H1 (cell line): ENCODE data around the gene PRAF2. TPM values are rescaled to one million over a fixed set of nuclear protein-coding genes. Genes with fewer than 3 reads are reported as not detected.

Experiments used
- CTCF ChIA-PET: fragments of 300-600 bp; sonication (Branson Sonifier 250); formaldehyde crosslinking; loops from one replicate; lab custom pipeline; 2021; ENCODE audit not compliant: partially characterized antibody; lab: Charles Lee
- POLR2A ChIA-PET: fragments of 300-600 bp; sonication (Branson Sonifier 250); formaldehyde crosslinking; loops from one replicate; lab custom pipeline; 2021; ENCODE audit warnings: inconsistent platforms; ENCODE audit not compliant: partially characterized antibody; lab: Charles Lee
- DNase-seq, 2 experiments: peaks; one replicate each; pipeline versions ENCODE4 v3.0.0 to v3.0.0-alpha.2; 2010 to 2022; ENCODE audit warnings: low spot score in 2 of 2, low read depth in 1 of 2, mixed read lengths in 1 of 2
- FAIRE-seq: peaks from 2 replicates; lab custom pipeline; 2011; peaks lifted over from hg19 to GRCh38; lab: Jason Lieb, UNC
- H2AFZ ChIP-seq: 2 replicates; pipeline ENCODE4 v1.8.1; 2012; ENCODE audit warnings: low read length, inconsistent platforms
- H2AK5ac ChIP-seq: 2 replicates; pipeline ENCODE4 v1.6.1; 2013; ENCODE audit warnings: low read depth, low read length
- H2BK120ac ChIP-seq: replicated peaks from 2 replicates; pipeline ENCODE3; 2013; ENCODE audit warnings: low read depth, low read length, inconsistent platforms
- H2BK12ac ChIP-seq: 2 replicates; pipeline ENCODE4 v1.6.1; 2013; ENCODE audit warnings: low read depth, low read length
- H2BK15ac ChIP-seq: 2 replicates; pipeline ENCODE4 v1.6.1; 2013; ENCODE audit warnings: low read length
- H2BK20ac ChIP-seq: 2 replicates; pipeline ENCODE4 v1.6.1; 2013; ENCODE audit warnings: low read length
- H2BK5ac ChIP-seq: 2 replicates; pipeline ENCODE4 v1.6.1; 2013; ENCODE audit warnings: low read depth, low read length
- H3K14ac ChIP-seq: 2 replicates; pipeline ENCODE4 v1.6.1; 2013; ENCODE audit warnings: inconsistent platforms; ENCODE audit not compliant: insufficient read length
- H3K18ac ChIP-seq: 2 replicates; pipeline ENCODE4 v1.6.1; 2013; ENCODE audit warnings: low read length; ENCODE audit errors: extremely low read depth
- H3K23ac ChIP-seq: 2 replicates; pipeline ENCODE4 v1.6.1; 2013; ENCODE audit warnings: inconsistent platforms; ENCODE audit not compliant: insufficient read length
- H3K23me2 ChIP-seq: 2 replicates; pipeline ENCODE4 v1.6.1; 2013; ENCODE audit warnings: low read depth, low read length
- H3K27ac ChIP-seq: 2 replicates; pipeline ENCODE4 v1.6.1; 2011; ENCODE audit warnings: low read depth, low read length, inconsistent platforms
- H3K27me3 ChIP-seq, 4 experiments: replicated peaks in 1 of 4; 1 replicate in 1 of 4; 2 replicates in 3 of 4; pipeline versions ENCODE4 v1.6.1 to v1.8.1; 2011 to 2013; ENCODE audit warnings: low read length in 3 of 4, mild to moderate bottlenecking in 3 of 4, inconsistent platforms in 2 of 4, mixed read lengths in 2 of 4, moderate library complexity in 1 of 4; ENCODE audit not compliant: control insufficient read depth in 3 of 4, insufficient read depth in 3 of 4; ENCODE audit errors: extremely low read depth in 1 of 4
- H3K36me3 ChIP-seq, 4 experiments: 2 replicates each; pipeline versions ENCODE4 v1.6.1 to v1.8.1; 2011 to 2013; ENCODE audit warnings: mild to moderate bottlenecking in 4 of 4, low read length in 3 of 4, moderate library complexity in 2 of 4, control low read depth in 1 of 4, inconsistent platforms in 1 of 4; ENCODE audit not compliant: insufficient read depth in 4 of 4, control insufficient read depth in 2 of 4
- H3K4ac ChIP-seq: replicated peaks from 2 replicates; pipeline ENCODE3; 2013; ENCODE audit warnings: low read length, low read depth, mixed read lengths, inconsistent platforms; ENCODE audit not compliant: insufficient read length
- H3K4me1 ChIP-seq, 4 experiments: replicated peaks in 1 of 4; 1 replicate in 1 of 4; 2 replicates in 3 of 4; pipeline versions ENCODE4 v1.6.1 to v1.8.1; 2011 to 2013; ENCODE audit warnings: low read length in 3 of 4, inconsistent platforms in 2 of 4, mixed read lengths in 1 of 4; ENCODE audit not compliant: insufficient read depth in 4 of 4, control insufficient read depth in 3 of 4
- H3K4me2 ChIP-seq, 2 experiments: 2 replicates each; pipeline versions ENCODE4 v1.6.1 to v1.8.1; 2011 to 2013; ENCODE audit warnings: low read depth in 2 of 2, low read length in 2 of 2, control low read depth in 1 of 2, inconsistent platforms in 1 of 2, mild to moderate bottlenecking in 1 of 2; ENCODE audit not compliant: insufficient read depth in 1 of 2
- H3K4me3 ChIP-seq, 4 experiments: fragments of 200-600, 300-600 bp in 1 of 4; sonication (generic), shearing (Covaris generic), sonication (Bioruptor Twin) in 1 of 4; 2 replicates each; pipeline versions ENCODE4 v1.5.1 to v1.8.1; 2011 to 2016; ENCODE audit warnings: low read length in 4 of 4, low read depth in 3 of 4, control low read depth in 2 of 4, inconsistent platforms in 2 of 4, mild to moderate bottlenecking in 2 of 4, mixed read lengths in 1 of 4, moderate library complexity in 1 of 4; ENCODE audit not compliant: insufficient read depth in 2 of 4; ENCODE audit errors: extremely low read depth in 1 of 4
- H3K56ac ChIP-seq: replicated peaks from 2 replicates; pipeline ENCODE3; 2013; ENCODE audit warnings: low read depth, mild to moderate bottlenecking, mixed read lengths, low read length, inconsistent platforms; ENCODE audit not compliant: insufficient read length
- H3K79me1 ChIP-seq: 2 replicates; pipeline ENCODE4 v1.6.1; 2013; ENCODE audit warnings: low read depth, low read length, control low read depth
- H3K79me2 ChIP-seq, 2 experiments: 2 replicates each; pipeline versions ENCODE4 v1.6.1 to v1.8.1; 2012 to 2013; ENCODE audit warnings: low read length in 2 of 2, mild to moderate bottlenecking in 2 of 2, inconsistent platforms in 1 of 2; ENCODE audit not compliant: insufficient read depth in 2 of 2, control insufficient read depth in 1 of 2
- H3K9ac ChIP-seq, 4 experiments: replicated peaks in 1 of 4; 1 replicate in 1 of 4; 2 replicates in 3 of 4; pipeline versions ENCODE4 v1.6.1 to v1.8.1; 2011 to 2013; ENCODE audit warnings: low read depth in 3 of 4, low read length in 3 of 4, control low read depth in 2 of 4, mild to moderate bottlenecking in 2 of 4, moderate library complexity in 2 of 4, inconsistent platforms in 1 of 4; ENCODE audit errors: extremely low read depth in 1 of 4
- H3K9me3 ChIP-seq, 2 experiments: 2 replicates each; pipeline versions ENCODE4 v1.6.1 to v1.8.1; 2012 to 2013; ENCODE audit warnings: mild to moderate bottlenecking in 2 of 2, moderate library complexity in 2 of 2, control low read depth in 1 of 2, inconsistent platforms in 1 of 2, low read depth in 1 of 2, low read length in 1 of 2, mixed read lengths in 1 of 2; ENCODE audit not compliant: insufficient read depth in 2 of 2
- H4K20me1 ChIP-seq, 2 experiments: replicated peaks in 1 of 2; 2 replicates each; pipeline versions ENCODE3 to v1.8.1; 2011 to 2013; ENCODE audit warnings: inconsistent platforms in 2 of 2, low read length in 2 of 2, mild to moderate bottlenecking in 1 of 2; ENCODE audit not compliant: insufficient read depth in 2 of 2, control insufficient read depth in 1 of 2
- H4K5ac ChIP-seq: 2 replicates; pipeline ENCODE4 v1.6.1; 2013; ENCODE audit warnings: low read length, low read depth, mixed read lengths, inconsistent platforms; ENCODE audit not compliant: insufficient read length
- H4K8ac ChIP-seq: 2 replicates; pipeline ENCODE4 v1.8.0; 2013; ENCODE audit warnings: mild to moderate bottlenecking, moderate library complexity, low read length, inconsistent platforms; ENCODE audit not compliant: insufficient read depth; ENCODE audit errors: extremely low read depth
- H4K91ac ChIP-seq: replicated peaks from 2 replicates; pipeline ENCODE3; 2013; ENCODE audit warnings: low read length, mixed read lengths, inconsistent platforms; ENCODE audit not compliant: insufficient read length
- E2F6 ChIP-seq: IDR thresholded peaks from 2 replicates; pipeline ENCODE4 v1.6.1; 2012; ENCODE audit warnings: inconsistent platforms
- EP300 ChIP-seq, 2 experiments: IDR thresholded peaks; 1 replicate in 1 of 2; 2 replicates in 1 of 2; pipeline ENCODE4 v1.6.1; 2011 to 2012; ENCODE audit warnings: low read depth in 2 of 2, low read length in 2 of 2, mild to moderate bottlenecking in 2 of 2, borderline replicate concordance in 1 of 2, inconsistent platforms in 1 of 2, moderate library complexity in 1 of 2
- FOSL1 ChIP-seq: IDR thresholded peaks from 2 replicates; pipeline ENCODE4 v1.6.1; 2011; ENCODE audit warnings: mild to moderate bottlenecking, low read depth, low read length, moderate library complexity; ENCODE audit not compliant: insufficient read depth
- GABPA ChIP-seq: IDR thresholded peaks from 2 replicates; pipeline ENCODE4 v1.6.1; 2011; ENCODE audit warnings: mild to moderate bottlenecking, low read length, moderate library complexity, borderline replicate concordance; ENCODE audit not compliant: insufficient read depth
- KDM4A ChIP-seq: IDR thresholded peaks from one replicate; pipeline ENCODE4 v1.7.1; 2012; ENCODE audit warnings: low read depth, mild to moderate bottlenecking, moderate library complexity, low read length, inconsistent platforms; ENCODE audit not compliant: severe bottlenecking
- SAP30 ChIP-seq: fragments of 300-600 bp; sonication (generic); IDR thresholded peaks from 2 replicates; pipeline ENCODE4 v1.7.1; 2012; ENCODE audit warnings: low read length, moderate library complexity, mild to moderate bottlenecking, inconsistent platforms; ENCODE audit not compliant: insufficient read depth, insufficient replicate concordance
- SIRT6 ChIP-seq: IDR thresholded peaks from one replicate; pipeline ENCODE4 v1.7.1; 2012; ENCODE audit warnings: low read length, inconsistent platforms
- SP1 ChIP-seq: IDR thresholded peaks from 2 replicates; pipeline ENCODE4 v1.6.1; 2011; ENCODE audit warnings: low read depth, low read length
- SRF ChIP-seq: IDR thresholded peaks from 2 replicates; pipeline ENCODE4 v1.6.1; 2011; ENCODE audit warnings: mild to moderate bottlenecking, low read depth, low read length, moderate library complexity
- TBP ChIP-seq: IDR thresholded peaks from 2 replicates; pipeline ENCODE4 v1.6.1; 2011; ENCODE audit warnings: low read depth, low read length, improper control_type of control experiment
- TCF12 ChIP-seq: IDR thresholded peaks from 2 replicates; pipeline ENCODE4 v1.6.1; 2011; ENCODE audit warnings: low read depth, mild to moderate bottlenecking, low read length
- WGBS, 2 experiments: shearing (Covaris generic) in 1 of 2; methylation state at CpG; one replicate each; pipeline versions ENCODE4 v1.1.6 to v1.1.7; 2013 to 2015; ENCODE audit warnings: low lambda C conversion rate in 2 of 2, mixed read lengths in 2 of 2, inconsistent platforms in 1 of 2, low coverage in 1 of 2, missing lambda C conversion rate in 1 of 2; ENCODE audit not compliant: insufficient replicate concordance in 2 of 2, insufficient coverage in 1 of 2, insufficient read length in 1 of 2; ENCODE audit errors: extremely low coverage in 1 of 2, missing lambda C conversion rate in 1 of 2; 5-methylcytosine and 5-hydroxymethylcytosine counted together
- polyA plus RNA-seq, 7 experiments: library from polyadenylated mRNA; depleted of rRNA in 3 of 7; stranded (reverse) in 5 of 7; unstranded in 2 of 7; fragments of >200 nt in 5 of 7; fragments of 200-250 nt in 2 of 7; gene quantifications; 1 replicate in 5 of 7; 2 replicates in 1 of 7; 4 replicates in 1 of 7; pipeline versions ENCODE4 v1.2.1 to v1.2.3, GENCODE V29; 2011 to 2013; ENCODE audit warnings: missing spikeins in 2 of 7, mixed read lengths in 2 of 7
- total RNA-seq: library from RNA; stranded (reverse); fragmentation: NEBNext Ultra II Directional; extraction: Animal tissue kit (Norgen Biotek cat#: 25700); gene quantifications from 2 replicates; pipeline ENCODE4 v1.2.1, GENCODE V29; 2021

The PRAF2 gene
- total and polyA plus RNA-seq, 2 of the 8 experiments (the other 6 are each of a cell fraction or from before 2014, with no cell fraction given): 11.3 to 15.4 TPM

- Histone ChIP-seq H4K8ac (no peak overlapping the region), H3K36me3 (peaks cover 0 to 6% (median 0%) of the 10 kb centered on the region in 4 experiments; a peak in 2 of 8 replicates), H3K79me1 (no peaks in the 10 kb centered on the region), H3K4me3 (no peak overlapping the region), H4K5ac (no peak overlapping the region), H4K91ac (no peak overlapping the region), H3K4ac (no peak overlapping the region), H3K9me3 (no peaks in the 10 kb centered on the region), H3K4me1 (peaks cover 0 to 7% (median 4%) of the 10 kb centered on the region in 4 experiments; a peak in 5 of 7 replicates), H3K4me2 (no peak overlapping the region), H2BK12ac (no peak overlapping the region), H3K27me3 (no peaks in the 10 kb centered on the region), H3K23ac (no peak overlapping the region), H3K18ac (no peak overlapping the region), H4K20me1 (peaks cover 0 to 1% of the 10 kb centered on the region in 2 experiments), H3K27ac (no peak overlapping the region), H3K56ac (no peak overlapping the region), H2BK5ac (no peak overlapping the region), H3K23me2 (no peaks in the 10 kb centered on the region), H2BK20ac (no peak overlapping the region), H3K14ac (no peak overlapping the region), H3K9ac (no peak overlapping the region), H2BK15ac (no peak overlapping the region), H2AFZ (no peak overlapping the region), H3K79me2 (no peaks in the 10 kb centered on the region), H2AK5ac (no peak overlapping the region), H2BK120ac (no peak overlapping the region)
- DNase-seq (no peak), FAIRE-seq (no peak)
- TF ChIP-seq SP1: no peak
- TF ChIP-seq SIRT6: no peak
- TF ChIP-seq TCF12: no peak
- TF ChIP-seq E2F6: no peak
- no peak for TF ChIP-seq GABPA
- TF ChIP-seq FOSL1: no peak
- no peak for TF ChIP-seq SAP30
- TF ChIP-seq KDM4A: no peak
- no peak for TF ChIP-seq TBP
- TF ChIP-seq EP300 (IDR thresholded peaks at IDR 0.05; ENCODE audit: borderline replicate concordance in 1 of 2, low read depth in 2 of 2, low read length in 2 of 2): no peak
- no peak for TF ChIP-seq SRF
- WGBS, 2 experiments: 88% methylated on average over 5 of the region's 11 CpGs; no CpG with 5 or more reads in 1 of the 2 experiments
- CTCF ChIA-PET: interaction anchor here (0.6 to 1.0 kb wide), 2 partner anchors 39 to 87 kb away, joined by 3 to 5 read pairs; no protein-coding TSS in a partner anchor
- POLR2A ChIA-PET: no interaction called here
These were observed 4.8 kb downstream of the PRAF2 start for GRCh38 chrX:49069038-49069437.
